ENCODE data around the gene SP3. TPM values are rescaled to one million over a fixed set of nuclear protein-coding genes. Genes with fewer than 3 reads are reported as not detected.

Gene SP3
- total and polyA plus RNA-seq, 2 of the 8 experiments (the other 6 are each of a cell fraction or from before 2014, with no cell fraction given): 31.0 to 92.1 TPM

- TF ChIP-seq CHD7 (IDR thresholded peaks at IDR 0.05; ENCODE audit: insufficient replicate concordance, low read length): no peak
- TF ChIP-seq HDAC6 (IDR thresholded peaks at IDR 0.05; ENCODE audit: low read depth, low read length): no peak
- TF ChIP-seq RBBP5 (IDR thresholded peaks at IDR 0.05; ENCODE audit: borderline replicate concordance, low read depth, low read length): no peak
- no peak for TF ChIP-seq CBX8 (IDR thresholded peaks at IDR 0.05; ENCODE audit: borderline replicate concordance, low read depth, low read length)
- TF ChIP-seq RNF2 (IDR thresholded peaks at IDR 0.05; ENCODE audit: borderline replicate concordance, low read depth, low read length, missing control alignments, poor library complexity, severe bottlenecking): no peak
- no peak for TF ChIP-seq POU5F1 (IDR thresholded peaks at IDR 0.05; ENCODE audit: low read depth, low read length)
Observed at GRCh38 chr2:174007010-174007409, 41.8 kb upstream of the SP3 start (continued).

Data from H1 (cell line).